ENCODE measurements around the gene PEF1.

PEF1 gene

DNA sequence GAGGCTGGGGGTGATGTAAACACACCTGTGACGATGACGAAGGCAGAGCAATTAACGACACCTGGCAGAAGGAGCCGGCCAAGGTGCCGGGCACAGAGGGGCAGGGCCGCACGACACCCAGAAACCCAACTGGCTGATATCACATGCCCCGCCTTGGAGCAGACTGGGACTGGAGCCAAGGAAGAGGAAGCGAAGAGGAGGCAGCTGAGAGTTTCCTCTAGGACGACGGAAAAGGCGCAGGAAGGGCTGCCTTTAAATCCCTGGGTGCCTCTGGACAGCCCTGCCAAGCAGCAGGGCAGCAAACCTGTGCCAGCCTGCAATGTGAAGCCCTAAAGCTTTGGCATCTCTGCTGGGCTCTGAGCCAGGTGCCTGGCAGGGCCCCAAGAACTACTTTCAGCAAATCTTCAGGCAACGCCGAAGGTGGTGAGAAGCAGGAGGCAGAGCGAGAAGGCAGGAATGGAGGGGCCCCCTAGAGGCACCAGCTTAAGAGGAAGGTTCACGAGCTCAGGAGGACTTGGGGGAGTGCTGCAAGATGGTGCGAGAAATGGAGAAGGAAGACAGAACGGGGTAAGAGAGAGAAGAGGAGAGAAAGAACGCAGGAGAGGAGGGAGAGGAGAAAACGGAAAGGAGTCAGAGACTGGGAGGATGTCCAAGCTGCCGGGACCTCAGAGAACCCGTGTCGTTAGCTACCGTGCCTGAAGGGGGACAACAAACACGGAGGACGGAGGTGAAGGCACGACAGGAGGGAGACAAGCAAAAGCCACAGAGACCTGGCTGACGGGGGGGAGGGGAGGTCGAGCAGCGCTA is 25.3 kb upstream of the PEF1 start:
- no peak for DNase-seq (ENCODE audit: low spot score)
- TF ChIP-seq CTCF (IDR thresholded peaks at IDR 0.05; ENCODE audit: extremely low read depth, insufficient read depth, missing control alignments) = peak; percentile 18
- in situ Hi-C loops (cut with MboI; ENCODE audit: low pct_unique_long_range_greater_than_20kb, low sequenced_read_pairs, unreplicated experiment) = loop anchor here (10.0 to 25.0 kb wide), 5 partner anchors 45 to 742 kb away; partner anchors contain the start of gene TMEM39B

- no peak for TF ChIP-seq CTCF (IDR thresholded peaks at IDR 0.05; ENCODE audit: extremely low read depth, insufficient read depth, missing control alignments)
- DNase-seq (ENCODE audit: low spot score) = no peak
- in situ Hi-C loops (cut with MboI; ENCODE audit: low pct_unique_long_range_greater_than_20kb, low sequenced_read_pairs, unreplicated experiment) = loop anchor here (10.0 to 25.0 kb wide), 5 partner anchors 45 to 743 kb away; partner anchors contain the start of gene TMEM39B
Measured at GRCh38 chr1:31669433-31669785, 24.7 kb upstream of the PEF1 start.

DNA sequence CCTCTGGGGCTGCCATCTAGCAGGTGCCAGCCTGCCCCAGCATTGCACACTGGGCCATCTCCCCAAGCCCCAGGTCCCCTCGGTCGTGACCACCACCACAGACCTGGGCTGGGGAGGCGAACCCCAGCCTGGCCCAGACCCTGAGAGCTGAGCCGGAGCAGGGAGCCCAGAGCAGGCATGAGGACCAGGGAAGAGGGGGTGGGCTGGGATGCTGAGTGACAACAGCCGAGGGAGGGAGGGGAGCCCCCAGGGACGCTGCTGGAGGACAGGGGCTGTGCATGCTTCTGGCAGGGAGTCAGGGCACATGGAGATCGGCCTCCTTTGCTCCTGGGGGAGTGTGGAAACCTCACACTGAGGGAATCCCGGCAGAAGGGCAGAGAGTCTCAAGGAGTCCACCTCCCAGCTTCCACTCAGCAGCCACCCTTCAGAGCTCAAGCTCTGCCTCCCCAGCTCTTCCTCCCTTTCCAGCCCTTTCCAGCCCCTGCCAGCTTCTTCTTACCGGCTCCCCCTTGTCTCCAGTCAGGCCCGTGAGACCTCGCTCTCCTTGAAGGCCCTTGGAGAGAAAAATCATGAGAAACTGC is 23.7 kb upstream of the PEF1 start:
- no peak for TF ChIP-seq CTCF (IDR thresholded peaks at IDR 0.05; ENCODE audit: extremely low read depth, insufficient read depth, missing control alignments)
- no peak for DNase-seq (ENCODE audit: low spot score)
- in situ Hi-C loops (cut with MboI; ENCODE audit: low pct_unique_long_range_greater_than_20kb, low sequenced_read_pairs, unreplicated experiment) = loop anchor here (10.0 to 25.0 kb wide), 5 partner anchors 46 to 744 kb away; partner anchors contain the start of gene TMEM39B

DNA sequence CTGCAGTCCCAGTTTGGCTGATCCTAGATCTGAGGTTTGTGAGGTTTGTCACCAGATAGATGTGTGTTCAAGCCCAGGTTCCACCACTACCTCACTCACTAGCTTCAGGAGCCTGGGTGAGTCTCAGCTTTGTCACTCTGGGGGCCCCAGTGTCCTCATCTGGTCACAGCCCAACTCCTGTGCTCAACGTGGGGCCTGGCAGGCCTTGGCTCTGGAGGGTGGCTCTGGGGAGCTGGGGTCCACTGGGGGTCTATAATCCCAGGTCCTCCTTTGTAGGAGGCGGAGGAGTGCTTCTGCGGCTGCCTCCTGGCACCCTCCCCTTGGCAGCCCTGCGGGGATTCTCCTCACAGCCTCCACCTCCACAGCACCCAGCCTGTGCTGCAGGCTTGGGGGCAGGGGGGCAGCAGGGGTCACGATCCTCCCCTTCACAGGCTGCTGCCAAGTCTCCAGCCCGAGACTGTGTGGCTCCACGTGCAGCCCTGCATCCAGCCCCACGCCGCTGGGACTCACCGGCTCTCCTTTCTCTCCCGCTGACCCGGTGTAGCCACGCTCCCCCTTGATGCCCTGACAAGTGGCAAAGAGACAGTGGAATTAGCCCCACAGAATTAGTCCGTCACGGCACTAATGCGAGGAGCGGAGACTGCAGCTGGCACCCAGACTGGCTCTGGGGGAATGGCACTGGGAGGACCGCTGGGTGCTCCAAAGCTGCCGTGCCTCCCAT is 22.5 kb upstream of the PEF1 start:
- no peak for DNase-seq (ENCODE audit: low spot score)
- TF ChIP-seq CTCF (IDR thresholded peaks at IDR 0.05; ENCODE audit: extremely low read depth, insufficient read depth, missing control alignments) = no peak
- in situ Hi-C loops (cut with MboI; ENCODE audit: low pct_unique_long_range_greater_than_20kb, low sequenced_read_pairs, unreplicated experiment) = loop anchor here (10.0 to 25.0 kb wide), 5 partner anchors 48 to 745 kb away; partner anchors contain the start of gene TMEM39B

- no peak for DNase-seq (ENCODE audit: low spot score)
- in situ Hi-C loops (cut with MboI; ENCODE audit: low pct_unique_long_range_greater_than_20kb, low sequenced_read_pairs, unreplicated experiment) = loop anchor here (10.0 to 25.0 kb wide), 5 partner anchors 48 to 746 kb away; partner anchors contain the start of gene TMEM39B
- no peak for TF ChIP-seq CTCF (IDR thresholded peaks at IDR 0.05; ENCODE audit: extremely low read depth, insufficient read depth, missing control alignments)
Measured at GRCh38 chr1:31666263-31666963, 21.7 kb upstream of the PEF1 start.
